GM19455 (cell line): ENCODE measurements around the gene ANKRD12.
"Not testable (repeated sequence)": the region's sequence is repeated elsewhere in the genome, so short reads cannot be mapped to it uniquely, and the experiment has no call there.

Experiments
- ATAC-seq: cut with Tn5 transposase; IDR thresholded peaks from one replicate; pipeline ENCODE4 v1.9.1; 2021; ENCODE audit not compliant: unreplicated experiment

Gene ANKRD12

DNA sequence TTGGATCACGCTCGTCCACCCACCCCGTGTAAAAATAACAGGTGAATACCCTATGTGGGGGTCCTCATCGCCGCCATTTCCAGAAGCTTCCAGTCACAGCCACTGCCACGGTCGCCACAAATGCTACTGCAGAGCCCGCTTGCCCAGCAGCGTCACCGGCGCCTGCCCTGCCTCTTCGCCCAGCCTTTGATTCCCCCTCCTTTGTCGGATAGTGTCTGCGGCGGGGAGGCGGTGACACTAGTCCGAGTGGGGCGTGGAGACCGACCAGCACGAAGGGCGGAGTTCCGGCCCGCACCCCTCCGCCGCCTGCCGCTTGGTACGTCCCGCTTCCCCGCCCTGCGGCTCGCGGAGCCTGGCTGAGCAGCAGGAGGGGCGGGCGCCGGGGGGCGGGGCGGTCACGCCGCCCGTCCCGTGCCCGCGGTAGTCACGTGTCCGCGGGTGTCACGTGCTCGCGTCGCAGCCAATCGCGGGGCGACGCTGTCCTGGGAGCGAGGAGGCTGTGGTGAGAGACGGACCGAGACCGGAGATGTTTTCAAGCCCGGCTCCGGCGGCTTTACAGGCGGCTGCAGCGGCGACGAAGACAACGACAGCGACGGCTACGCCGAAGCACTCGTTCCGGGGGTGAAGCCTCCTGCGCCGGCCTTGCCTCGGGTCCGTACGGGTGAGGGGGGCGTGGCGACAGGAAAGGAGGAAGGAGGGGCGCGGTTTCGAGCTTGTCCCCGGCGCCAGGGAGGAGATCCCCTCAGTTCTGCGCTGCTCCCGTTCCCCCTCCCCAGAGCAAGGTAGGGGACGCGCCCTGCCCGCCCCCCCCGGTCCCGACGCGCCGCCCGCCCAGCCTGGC, at the start of gene ANKRD12:
Gene ANKRD12, plus strand, starts transcription at position 467 of the 841 bp plus-strand sequence. CDS start 45,652 bp downstream, outside the sequence.
- ATAC-seq, result peak; percentile 66

- no peak for ATAC-seq
Observed at GRCh38 chr18:9087144-9087543, 49.4 kb upstream of the ANKRD12 start.

- ATAC-seq, result no peak
Observed at GRCh38 chr18:9088252-9088651, 48.3 kb upstream of the ANKRD12 start.

DNA sequence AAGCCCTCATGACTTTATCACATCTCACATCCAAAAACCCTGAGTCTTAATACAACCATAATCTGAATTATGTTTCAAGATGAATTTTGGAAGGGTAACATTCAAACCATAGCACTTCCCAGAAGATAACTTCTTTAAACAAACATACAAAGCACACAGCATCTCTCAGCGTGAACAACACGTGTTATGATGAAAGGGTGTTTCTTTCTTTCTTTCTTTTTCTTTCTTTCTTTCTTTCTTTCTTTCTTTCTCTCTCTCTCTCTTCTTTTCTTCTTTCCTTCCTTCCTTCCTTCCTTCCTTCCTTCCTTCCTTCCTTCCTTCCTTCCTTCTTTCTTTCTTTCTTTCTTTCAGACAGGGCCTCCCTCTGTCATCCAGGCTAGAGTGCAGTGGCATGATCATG, 47.9 kb upstream of the ANKRD12 start:
- not testable (repeated sequence) for ATAC-seq

DNA sequence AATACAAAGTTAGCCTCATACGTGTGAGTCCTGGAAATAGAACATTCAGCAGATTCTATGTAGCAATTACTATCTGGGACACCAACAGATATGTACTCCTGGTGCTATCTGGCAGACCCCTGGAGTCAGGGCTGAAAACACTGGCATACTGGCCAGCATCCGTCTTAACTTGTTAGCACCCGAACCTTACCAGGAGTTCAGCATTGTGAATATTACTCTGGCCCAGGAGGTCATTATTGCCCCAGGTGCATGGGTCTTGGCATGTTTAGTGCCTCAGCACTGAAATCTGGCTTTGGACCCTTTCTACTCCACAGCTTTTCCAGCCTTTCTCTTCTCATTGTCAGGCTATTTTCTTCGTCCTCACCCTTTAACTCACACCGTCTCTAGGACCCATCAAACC, 46.0 kb upstream of the ANKRD12 start:
- ATAC-seq, result no peak

DNA sequence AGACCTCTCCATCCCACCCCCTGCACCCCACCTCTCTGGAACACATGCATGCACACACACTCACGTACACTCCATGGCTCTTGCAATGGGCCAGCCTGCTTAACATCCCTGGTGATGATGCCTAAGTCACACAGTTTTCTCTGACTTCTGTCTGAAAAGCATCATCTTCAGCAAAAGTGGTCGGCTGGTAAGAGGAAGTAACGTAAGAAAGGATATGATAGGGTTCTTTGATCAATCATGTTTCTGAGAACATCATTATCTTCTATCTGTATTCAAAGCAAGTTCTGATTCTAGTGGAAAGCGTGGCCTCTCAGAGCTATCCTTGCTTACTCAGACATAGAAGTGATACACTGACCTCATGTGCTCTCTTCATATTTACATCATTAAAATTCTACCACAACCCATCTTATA, 45.5 kb upstream of the ANKRD12 start:
- ATAC-seq, result no peak

GRCh38 chr18:9092665-9093064, 43.9 kb upstream of the ANKRD12 start:
- no peak for ATAC-seq

GRCh38 chr18:9093109-9093508, 43.5 kb upstream of the ANKRD12 start:
- ATAC-seq, result not testable (repeated sequence)

- ATAC-seq, result no peak
Observed at GRCh38 chr18:9094307-9095226, 42.0 kb upstream of the ANKRD12 start.

- peak; percentile 79 for ATAC-seq
Observed at GRCh38 chr18:9095297-9096006, 41.1 kb upstream of the ANKRD12 start.

DNA sequence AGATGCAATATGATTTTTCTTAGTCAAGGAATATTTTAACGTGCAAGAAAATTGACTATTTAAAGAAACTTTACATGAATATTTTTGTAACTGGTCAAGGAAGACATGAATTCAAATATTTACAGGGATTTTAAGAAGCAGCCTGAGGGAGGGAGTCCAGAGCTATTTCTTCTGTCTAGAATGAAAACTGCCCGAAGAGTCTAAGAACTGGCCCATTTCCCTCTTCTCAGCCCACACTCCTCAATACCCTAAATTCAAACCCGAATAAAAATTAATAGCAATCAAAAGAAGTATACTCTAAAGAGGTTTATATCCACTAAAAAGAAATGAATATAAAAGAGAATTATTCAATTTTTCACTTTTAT, 40.6 kb upstream of the ANKRD12 start:
- ATAC-seq, result no peak

DNA sequence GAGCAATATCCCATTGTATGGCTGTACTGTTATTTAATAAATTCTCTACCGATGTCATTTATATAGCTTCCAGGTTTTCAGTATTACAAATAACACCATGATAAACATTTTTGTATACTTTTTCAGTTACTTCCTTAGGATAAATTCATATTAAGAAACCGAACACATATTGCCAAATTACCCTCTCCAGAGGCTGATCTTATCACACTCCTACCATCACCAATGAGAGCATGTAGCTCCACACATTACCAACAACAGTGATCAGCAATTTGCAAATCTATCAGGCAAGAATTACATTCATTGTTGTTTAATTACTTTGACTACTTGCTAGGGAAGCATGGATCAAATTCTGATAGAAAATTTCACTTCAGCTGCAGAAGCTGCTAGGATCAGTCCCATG, 39.9 kb upstream of the ANKRD12 start:
- ATAC-seq, result no peak

DNA sequence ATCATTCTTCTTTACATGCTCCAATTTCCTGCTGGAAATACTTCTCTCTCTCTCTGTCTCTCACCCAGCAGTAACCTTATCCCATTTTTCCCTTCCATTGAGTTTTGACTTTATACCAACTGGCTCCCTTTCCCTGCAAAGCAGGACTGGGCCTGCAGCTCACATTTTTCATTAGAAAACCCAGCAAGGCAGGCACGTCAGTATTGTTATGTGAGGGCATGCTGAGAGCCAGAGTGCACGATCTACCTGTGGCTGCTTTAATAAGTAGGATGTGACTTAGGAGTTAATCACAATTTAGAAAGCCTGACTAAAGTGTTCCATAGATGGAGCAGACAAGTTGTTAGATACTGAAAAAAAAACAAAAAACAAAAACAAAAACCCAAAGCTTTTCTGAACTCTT, 39.2 kb upstream of the ANKRD12 start:
- ATAC-seq, result no peak

GRCh38 chr18:9100796-9101195, 35.8 kb upstream of the ANKRD12 start:
- ATAC-seq, result no peak

DNA sequence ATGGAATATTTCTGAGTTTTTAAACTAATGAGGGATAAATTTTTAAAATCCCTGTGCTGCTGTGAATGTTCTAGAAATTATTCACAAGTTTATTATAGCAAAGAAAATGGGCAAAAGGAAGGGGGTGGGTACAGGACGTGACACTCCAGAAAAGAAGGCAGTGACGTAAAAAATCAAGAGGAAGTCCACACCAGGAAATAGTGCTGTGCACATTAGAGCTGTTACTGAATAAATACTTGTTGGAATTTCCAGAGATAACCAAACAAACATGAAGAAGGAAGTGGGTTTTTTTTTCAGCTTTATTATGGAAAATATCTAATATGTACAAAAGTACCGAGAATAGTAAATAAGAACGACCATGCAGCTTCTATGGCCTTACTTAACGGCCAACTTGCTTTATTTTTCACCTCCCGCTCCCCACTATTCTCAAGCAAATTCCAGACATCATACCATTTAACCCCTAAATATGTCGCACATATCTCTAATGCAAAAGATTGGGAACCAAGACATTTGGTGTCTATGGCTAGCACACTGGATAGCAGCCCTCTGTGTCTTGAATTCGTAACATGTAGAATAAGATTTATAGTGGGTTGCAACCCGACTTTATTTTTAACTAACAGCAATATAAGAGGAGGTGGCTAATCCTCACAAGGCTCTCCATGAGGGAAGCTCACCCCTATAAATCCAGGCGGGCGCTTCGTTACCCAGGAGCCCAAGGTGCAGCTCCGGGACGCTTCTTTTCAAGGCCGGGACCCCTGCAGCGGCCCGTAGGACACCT, 34.7 kb upstream of the ANKRD12 start:
- ATAC-seq, result peak; percentile 23

DNA sequence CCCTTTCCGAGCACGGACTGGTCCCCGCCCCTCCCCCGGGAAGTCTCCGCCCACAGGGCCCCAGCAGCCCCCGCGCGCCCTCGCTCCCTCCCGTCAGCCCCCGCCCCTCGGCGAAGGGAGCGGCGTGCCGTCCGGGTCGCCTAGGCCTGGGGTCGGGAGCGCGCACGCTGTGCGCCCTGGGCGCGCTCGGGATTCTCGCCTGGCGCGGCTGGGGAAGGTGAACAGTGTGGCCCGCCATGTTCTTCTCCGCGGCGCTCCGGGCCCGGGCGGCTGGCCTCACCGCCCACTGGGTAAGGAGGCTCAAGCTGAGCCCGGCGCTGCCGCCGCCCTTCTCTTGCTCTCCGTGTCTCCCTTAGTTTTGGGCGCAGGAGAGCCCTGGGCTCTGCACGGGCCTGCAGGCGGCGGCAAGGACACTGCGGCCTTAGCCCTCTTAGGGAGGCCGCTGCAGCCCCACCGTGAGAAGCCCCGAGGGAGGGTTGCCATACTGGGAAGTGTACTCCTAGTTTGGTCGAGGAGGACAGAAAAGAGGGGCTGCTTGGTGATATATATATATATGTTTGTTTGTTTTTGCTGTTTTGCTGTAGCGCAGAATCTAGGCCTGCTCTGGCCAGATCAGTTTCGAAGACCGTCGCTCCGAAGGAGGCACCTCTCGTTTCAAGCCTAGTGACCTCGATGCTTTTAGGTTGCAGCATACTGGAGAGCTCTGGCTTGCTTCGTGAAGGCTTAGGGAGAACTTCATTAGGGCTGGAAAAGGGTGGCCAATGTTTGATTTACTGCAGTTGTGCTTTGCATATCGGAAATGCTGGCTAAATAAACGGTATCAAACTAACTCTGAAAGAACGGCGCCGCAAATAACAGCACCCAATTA, 33.8 kb upstream of the ANKRD12 start, which contains the start of gene NDUFV2:
Gene NDUFV2, plus strand, starts transcription at position 192 of the 868 bp plus-strand sequence. Its CDS starts 45 bp downstream, at position 237.
- peak; percentile 94 for ATAC-seq

GRCh38 chr18:9103376-9103873, 33.2 kb upstream of the ANKRD12 start:
- ATAC-seq, result no peak

DNA sequence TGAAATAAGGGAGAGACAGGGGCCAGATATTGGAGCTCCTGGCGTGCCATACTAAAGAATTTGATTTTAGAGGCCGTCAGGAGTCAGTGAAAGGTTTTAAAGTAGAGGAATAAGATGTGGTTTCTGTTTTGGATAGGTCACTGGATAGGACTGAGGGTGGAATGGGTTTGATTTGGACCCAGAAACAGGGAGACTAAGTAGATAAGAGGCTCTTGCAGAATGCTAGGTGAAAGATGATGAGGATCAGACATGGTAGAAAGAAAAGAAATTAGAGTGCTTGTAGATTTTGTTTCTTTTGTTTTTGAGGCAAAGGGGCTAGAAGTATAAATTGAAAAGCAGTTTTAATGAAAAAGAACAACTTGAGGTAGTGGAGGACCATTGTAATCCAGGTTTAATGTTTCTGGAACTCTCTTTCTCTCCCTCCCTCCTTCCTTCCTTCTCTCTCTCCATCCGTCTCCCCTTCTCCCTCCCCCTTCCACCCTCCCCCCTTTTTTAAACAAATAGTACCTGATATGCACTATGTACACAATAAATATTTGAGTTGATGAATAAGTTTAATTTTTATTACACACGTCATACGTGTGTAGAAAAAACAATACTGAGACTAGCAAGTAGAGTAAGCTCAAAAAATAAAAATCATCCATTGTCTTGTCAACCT, 32.2 kb upstream of the ANKRD12 start:
- ATAC-seq, result no peak

- ATAC-seq, result no peak
Observed at GRCh38 chr18:9105420-9105819, 31.2 kb upstream of the ANKRD12 start.
